Hematopoietic multipotent progenitor cell treated with erythropoietin and hydrocortisone succinate and interleukin-3 and kit ligand, for 15 days (in vitro differentiated cells): ENCODE data around the gene ITGAV.

ENCODE experiments used
- DNase-seq: peaks from one replicate; pipeline ENCODE4 v3.0.0-alpha.2; 2015; ENCODE audit warnings: low spot score

ITGAV gene

GRCh38 chr2:186575302-186575701 lies 14.6 kb upstream of the ITGAV start:
- no peak for DNase-seq

GRCh38 chr2:186575856-186576255 lies 14.0 kb upstream of the ITGAV start:
- no peak for DNase-seq

- no peak for DNase-seq
Measured at GRCh38 chr2:186576614-186577013, 13.2 kb upstream of the ITGAV start.

DNA sequence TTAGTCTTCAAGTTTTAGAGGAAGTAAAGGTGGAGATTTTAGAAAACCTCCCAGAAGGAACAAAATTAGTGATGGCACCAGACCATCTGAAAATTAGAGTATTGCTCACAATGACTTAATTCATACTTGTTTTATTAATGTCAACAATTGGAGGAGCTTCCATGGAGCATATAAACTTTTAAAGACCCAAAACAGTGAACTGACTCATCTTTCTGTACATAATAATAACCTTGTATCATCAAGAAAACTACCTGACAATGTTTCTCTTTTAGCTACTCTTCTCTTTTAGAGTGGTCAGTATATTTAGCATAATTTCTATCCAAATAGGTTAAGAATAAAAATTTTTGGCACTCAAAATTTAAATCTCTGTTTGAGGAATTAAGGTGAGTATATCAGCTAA lies 7.2 kb upstream of the ITGAV start:
- no peak for DNase-seq

DNA sequence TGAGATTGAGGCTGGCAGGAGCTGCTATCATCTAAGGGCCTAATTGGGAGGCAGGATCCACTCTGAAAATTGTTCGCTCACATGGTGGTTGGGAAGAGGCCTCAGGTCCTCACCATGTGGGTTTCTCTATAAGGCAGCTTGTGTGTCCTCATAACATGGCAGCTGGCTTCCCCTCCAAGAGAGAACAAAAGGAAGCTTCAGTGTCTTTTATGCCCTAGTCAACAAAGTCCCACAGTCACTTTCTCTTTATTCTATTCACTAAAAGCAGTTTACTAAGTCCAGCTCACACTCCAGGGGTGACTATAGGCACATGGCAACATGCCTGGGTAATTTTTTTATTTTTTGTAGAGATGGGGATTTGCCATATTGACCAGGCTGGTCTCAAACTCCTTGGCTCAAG lies 5.8 kb upstream of the ITGAV start:
- no peak for DNase-seq

DNA sequence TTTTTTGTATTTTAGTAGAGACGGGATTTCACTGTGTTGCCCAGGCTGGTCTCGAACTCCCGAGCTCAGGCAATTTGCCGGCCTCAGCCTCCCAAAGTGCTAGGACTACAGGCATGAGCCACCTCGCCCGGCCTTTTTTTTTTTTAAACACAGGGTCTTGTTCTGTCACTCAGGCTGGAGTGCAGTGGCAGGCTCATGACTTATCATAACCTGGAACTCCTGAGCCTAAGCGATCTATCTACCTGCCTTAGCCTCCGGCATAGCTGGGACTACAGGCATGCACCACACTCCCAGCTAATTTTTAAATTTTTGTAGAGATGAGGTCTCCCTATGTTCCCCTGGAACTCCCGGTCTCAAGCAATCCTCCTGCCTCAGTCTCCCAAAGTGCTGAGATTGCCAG lies 1.4 kb upstream of the ITGAV start:
- DNase-seq, result no peak

DNA sequence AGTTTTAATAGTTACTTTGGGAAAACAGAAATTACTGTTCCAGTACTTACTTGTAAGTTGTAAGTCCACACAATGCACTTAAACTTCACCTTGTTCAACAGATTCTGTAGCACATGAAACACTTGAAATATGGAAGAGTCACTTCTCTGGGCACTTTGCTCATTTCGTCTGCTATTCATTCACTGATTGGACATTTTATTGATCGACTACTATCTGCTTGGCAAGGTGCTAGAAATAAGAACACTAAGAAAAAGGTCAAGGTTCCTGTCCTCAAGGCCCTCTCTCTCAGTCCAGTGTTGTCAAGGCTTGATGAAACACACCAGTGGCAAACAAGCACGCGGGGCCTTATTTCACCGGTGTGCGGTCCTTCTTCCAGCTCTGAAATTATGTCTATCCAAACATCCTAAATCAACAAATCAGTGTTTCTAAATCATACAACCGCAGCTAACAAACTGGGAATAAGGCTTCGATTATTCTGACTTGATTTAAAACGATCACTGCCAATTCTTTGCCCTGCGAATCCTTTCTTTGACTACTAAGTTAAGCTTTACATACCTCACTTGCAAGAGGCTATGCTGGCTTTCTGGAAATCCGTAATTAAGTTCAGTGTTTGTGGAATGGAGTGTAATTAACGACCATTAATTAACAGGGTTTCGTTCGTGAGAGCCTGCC lies 780 bp upstream of the ITGAV start:
- no peak for DNase-seq

GRCh38 chr2:186590350-186590758 lies 498 bp downstream of the ITGAV start:
- DNase-seq, result no peak

- no peak for DNase-seq
Measured at GRCh38 chr2:186590759-186591505, 1.1 kb downstream of the ITGAV start.

- no peak for DNase-seq
Measured at GRCh38 chr2:186591506-186591890, 1.6 kb downstream of the ITGAV start.

GRCh38 chr2:186592137-186592875 lies 2.5 kb downstream of the ITGAV start:
- no peak for DNase-seq

- DNase-seq, result no peak
Measured at GRCh38 chr2:186593523-186593922, 3.7 kb downstream of the ITGAV start.

GRCh38 chr2:186594001-186594722 lies 4.3 kb downstream of the ITGAV start:
- no peak for DNase-seq

GRCh38 chr2:186595219-186595618 lies 5.4 kb downstream of the ITGAV start:
- DNase-seq, result no peak

GRCh38 chr2:186599186-186599778 lies 9.4 kb downstream of the ITGAV start:
- DNase-seq, result no peak

GRCh38 chr2:186603286-186603685 lies 13.4 kb downstream of the ITGAV start:
- DNase-seq, result no peak

DNA sequence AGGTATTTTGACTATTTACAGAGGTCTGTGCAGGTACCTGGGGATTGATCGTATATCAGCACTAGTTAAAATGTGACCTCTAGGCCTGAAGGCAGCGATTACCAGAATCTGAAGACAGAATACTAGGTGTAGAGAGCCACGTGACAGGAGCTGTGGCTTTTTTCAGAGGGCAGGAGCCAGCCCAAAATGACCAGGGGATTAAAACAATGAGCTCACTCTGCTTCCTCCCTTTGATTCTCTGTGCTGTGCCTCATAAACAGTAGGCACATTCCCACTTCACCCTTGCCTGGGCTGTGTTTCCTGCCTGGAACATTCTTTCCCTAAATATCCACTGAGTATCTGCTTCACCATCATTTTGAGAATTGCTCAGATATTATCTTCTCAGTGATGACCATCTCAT lies 15.2 kb downstream of the ITGAV start:
- no peak for DNase-seq

- DNase-seq, result no peak
Measured at GRCh38 chr2:186607660-186608324, 17.9 kb downstream of the ITGAV start.

- no peak for DNase-seq
Measured at GRCh38 chr2:186610785-186611184, 20.9 kb downstream of the ITGAV start.

GRCh38 chr2:186611526-186611925 lies 21.7 kb downstream of the ITGAV start:
- no peak for DNase-seq

DNA sequence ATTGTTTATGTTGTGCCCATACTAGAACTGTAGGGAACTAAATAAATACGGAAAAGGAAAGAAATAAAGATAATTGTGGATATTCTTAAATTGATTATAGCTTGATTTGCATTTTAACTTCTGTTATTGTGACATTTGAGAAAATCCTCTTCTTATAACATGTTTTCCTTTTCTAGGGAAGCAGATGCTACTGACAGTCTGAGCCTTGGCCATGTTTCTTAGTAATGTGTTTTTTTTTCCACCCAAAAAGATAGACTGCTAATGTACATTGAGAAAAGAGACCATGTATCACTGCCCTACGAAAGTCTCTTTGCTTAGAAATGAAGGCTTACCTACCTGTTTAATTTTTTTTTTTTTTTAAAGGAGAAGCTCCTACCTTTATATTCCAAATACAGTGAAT lies 22.2 kb downstream of the ITGAV start:
- no peak for DNase-seq
